HepG2 (cell line): ENCODE measurements around the gene TXNDC9. TPM values are rescaled to one million over a fixed set of nuclear protein-coding genes. Genes with fewer than 3 reads are reported as not detected.

Source experiments
- ATF1 ChIP-seq: IDR thresholded peaks from 2 replicates; pipeline ENCODE4 v1.6.1; 2016; ENCODE audit warnings: mild to moderate bottlenecking, control low read depth
- ATF5 ChIP-seq: sonication (generic); formaldehyde crosslinking; IDR thresholded peaks from 2 replicates; pipeline ENCODE4 v1.4.0; 2020; ENCODE audit warnings: mild to moderate bottlenecking, low read depth, missing genetic modification reagents
- E2F5 ChIP-seq: sonication (generic); formaldehyde crosslinking; conservative IDR thresholded peaks from 2 replicates; pipeline ENCODE4 v1.4.0; 2020; ENCODE audit warnings: missing genetic modification reagents
- FOXK1 ChIP-seq: sonication (generic); formaldehyde crosslinking; IDR thresholded peaks from 2 replicates; pipeline ENCODE4 v1.4.0; 2020; ENCODE audit warnings: low read depth, missing genetic modification reagents, borderline replicate concordance
- HDAC6 ChIP-seq: fragments of 200-600 bp; sonication (generic); IDR thresholded peaks from 2 replicates; pipeline ENCODE4 v1.7.0; 2017; ENCODE audit warnings: mild to moderate bottlenecking, antibody characterized with exemption, low read length, low read depth
- IRF9 ChIP-seq: sonication (generic); formaldehyde crosslinking; IDR thresholded peaks from 2 replicates; pipeline ENCODE4 v1.8.0; 2022; ENCODE audit warnings: missing genetic modification reagents, mild to moderate bottlenecking, borderline replicate concordance
- ISX ChIP-seq: sonication (generic); formaldehyde crosslinking; conservative IDR thresholded peaks from 2 replicates; pipeline ENCODE4 v1.5.0; 2020; ENCODE audit warnings: missing genetic modification reagents
- KDM2A ChIP-seq: sonication (generic); formaldehyde crosslinking; IDR thresholded peaks from 2 replicates; pipeline ENCODE4 v1.4.0; 2020; ENCODE audit warnings: low read depth, missing genetic modification reagents, borderline replicate concordance
- KDM6A ChIP-seq: IDR thresholded peaks from 2 replicates; pipeline ENCODE4 v1.6.1; 2016; ENCODE audit warnings: low read depth
- NFKBIZ ChIP-seq: IDR thresholded peaks from 2 replicates; pipeline ENCODE4 v1.6.1; 2018; ENCODE audit warnings: missing genetic modification reagents, missing compliant biosample characterization
- PHF20 ChIP-seq: sonication (generic); formaldehyde crosslinking; IDR thresholded peaks from 2 replicates; pipeline ENCODE4 v1.5.0; 2020; ENCODE audit warnings: mild to moderate bottlenecking, missing genetic modification reagents
- RELA ChIP-seq: sonication (generic); formaldehyde crosslinking; IDR thresholded peaks from 2 replicates; pipeline ENCODE4 v1.4.0; 2020; ENCODE audit warnings: missing genetic modification reagents
- SCMH1 ChIP-seq: sonication (generic); formaldehyde crosslinking; IDR thresholded peaks from 2 replicates; pipeline ENCODE4 v1.9.0; 2021; ENCODE audit warnings: missing genetic modification reagents, mild to moderate bottlenecking, borderline replicate concordance
- SIN3A ChIP-seq: IDR thresholded peaks from 2 replicates; pipeline ENCODE4 v1.6.1; 2011; ENCODE audit warnings: low read depth, mild to moderate bottlenecking, control low read depth, low read length, borderline replicate concordance
- SOX13 ChIP-seq, 3 experiments: fragments of 450-650 bp in 1 of 3; sonication (generic) in 1 of 3; formaldehyde crosslinking in 1 of 3; IDR thresholded peaks in 2 of 3; conservative IDR thresholded peaks in 1 of 3; 2 replicates each; pipeline versions ENCODE4 v1.5.0 to v1.6.1; 2016 to 2020; ENCODE audit warnings: antibody characterized with exemption in 1 of 3, mild to moderate bottlenecking in 1 of 3, missing compliant biosample characterization in 1 of 3, missing genetic modification reagents in 1 of 3, moderate library complexity in 1 of 3
- TAF1 ChIP-seq: sonication (generic); formaldehyde crosslinking; IDR thresholded peaks from 2 replicates; pipeline ENCODE4 v1.4.0; 2020; ENCODE audit warnings: missing genetic modification reagents
- ZNF180 ChIP-seq: sonication (generic); formaldehyde crosslinking; IDR thresholded peaks from 2 replicates; pipeline ENCODE4 v1.4.0; 2020; ENCODE audit warnings: low read depth, missing genetic modification reagents, borderline replicate concordance
- ZNF234 ChIP-seq: sonication (generic); formaldehyde crosslinking; conservative IDR thresholded peaks from 2 replicates; pipeline ENCODE4 v1.5.1; 2020; ENCODE audit warnings: mild to moderate bottlenecking, missing genetic modification reagents
- ZNF260 ChIP-seq: sonication (generic); formaldehyde crosslinking; IDR thresholded peaks from 2 replicates; pipeline ENCODE4 v1.4.0; 2020; ENCODE audit warnings: missing genetic modification reagents, low read depth, mild to moderate bottlenecking, borderline replicate concordance
- ZNF33A ChIP-seq: sonication (generic); formaldehyde crosslinking; IDR thresholded peaks from 2 replicates; pipeline ENCODE4 v1.5.1; 2020; ENCODE audit warnings: missing genetic modification reagents, mild to moderate bottlenecking, moderate library complexity, borderline replicate concordance
- ZNF362 ChIP-seq: sonication (generic); formaldehyde crosslinking; IDR thresholded peaks from 2 replicates; pipeline ENCODE4 v1.4.0; 2020; ENCODE audit warnings: missing genetic modification reagents, mild to moderate bottlenecking, borderline replicate concordance
- ZNF501 ChIP-seq: sonication (generic); formaldehyde crosslinking; IDR thresholded peaks from 2 replicates; pipeline ENCODE4 v1.5.1; 2020; ENCODE audit warnings: mild to moderate bottlenecking, moderate library complexity, missing genetic modification reagents
- ZNF639 ChIP-seq: conservative IDR thresholded peaks from 2 replicates; pipeline ENCODE4 v1.6.1; 2018; ENCODE audit warnings: missing genetic modification reagents
- polyA plus RNA-seq, 8 experiments: library from polyadenylated mRNA; depleted of rRNA in 3 of 8; stranded (reverse) in 7 of 8; unstranded in 1 of 8; fragments of >200 nt; fragmentation: Illumina TruSeq in 4 of 8; extraction: Trizol in 4 of 8; gene quantifications; 2 replicates each; pipeline versions ENCODE4 v1.2.1 to v1.2.3, GENCODE V29; 2011 to 2016; ENCODE audit warnings: low read depth in 4 of 8, missing spikeins in 1 of 8, mixed read lengths in 1 of 8; ENCODE audit not compliant: insufficient read depth in 1 of 8
- total RNA-seq, 5 experiments: library from RNA; depleted of rRNA; stranded (reverse); fragments of >200 nt; fragmentation: Illumina TruSeq; extraction: Trizol; gene quantifications; 2 replicates each; pipeline ENCODE4 v1.2.3, GENCODE V29; 2016; ENCODE audit warnings: low read depth in 1 of 5

The TXNDC9 gene
- total and polyA plus RNA-seq, 2 of the 13 experiments (the other 11 are each of a cell fraction or from before 2014, with no cell fraction given) = 35.2 to 94.6 TPM

GRCh38 chr2:99337113-99338028 is 1.2 kb upstream of the TXNDC9 start, which contains the start of gene EIF5B (continued):
- peak; percentile 90 for TF ChIP-seq ISX (CRISPR knock-in tag)
- peak; percentile 66; the same call in 1 of the 2 replicates for TF ChIP-seq ATF1 (CRISPR knock-in tag)
- peak; percentile 57; the same call in 1 of the 2 replicates for TF ChIP-seq RELA
- TF ChIP-seq ZNF260 (CRISPR knock-in tag) = 0 out of 2 replicates have a peak, but pooled peaks have one; percentile 65
- TF ChIP-seq ZNF639 (CRISPR knock-in tag) = peak; percentile 98
- TF ChIP-seq NFKBIZ = no peak; the same call in 1 of the 2 replicates
- TF ChIP-seq ZNF33A = peak; percentile 97; the same call in 1 of the 2 replicates
- no peak; the same call in none of the 2 replicates for TF ChIP-seq ZNF362 (CRISPR knock-in tag)
- peak; percentile 95; the same call in 1 of the 2 replicates for TF ChIP-seq FOXK1
- no peak for TF ChIP-seq KDM6A (CRISPR knock-in tag)
- TF ChIP-seq TAF1 (CRISPR knock-in tag) = peak; percentile 98
- TF ChIP-seq HDAC6 = no peak
- no peak for TF ChIP-seq ZNF180 (CRISPR knock-in tag)
- peak; percentile 90 for TF ChIP-seq SIN3A
- TF ChIP-seq ZNF234 (CRISPR knock-in tag) = no peak
- TF ChIP-seq ZNF501 (CRISPR knock-in tag) = peak; percentile 91; the same call in 1 of the 2 replicates
- peak; percentile 93 for TF ChIP-seq PHF20 (CRISPR knock-in tag)
- TF ChIP-seq KDM2A = peak; percentile 95
- TF ChIP-seq ATF5 (CRISPR knock-in tag) = peak; percentile 97
- TF ChIP-seq IRF9 (CRISPR knock-in tag) = peak; percentile 92
- no peak for TF ChIP-seq SCMH1 (CRISPR knock-in tag)
- peak; percentile 74; the same call in 1 of the 2 replicates for TF ChIP-seq E2F5 (CRISPR knock-in tag)
- TF ChIP-seq SOX13 (IDR thresholded peaks at IDR 0.05) = peak; percentile 52; the same call in 1 of the 2 replicates
- TF ChIP-seq SOX13 (CRISPR knock-in tag; conservative IDR thresholded peaks at IDR 0.05 in 1 of 2, IDR thresholded peaks at IDR 0.05 in 1 of 2) = peak in 1 of 2 experiments; percentile 61; a peak in 2 of 4 replicates
